HepG2 (cell line): ENCODE data around the gene SPDYE16. TPM values are rescaled to one million over a fixed set of nuclear protein-coding genes. Genes with fewer than 3 reads are reported as not detected.

Experiments
- AGO2 ChIP-seq: fragments of 200-400 bp; formaldehyde crosslinking; optimal IDR thresholded peaks from 2 replicates; pipeline ENCODE3; 2017; ENCODE audit warnings: mild to moderate bottlenecking, low read depth, low read length, moderate library complexity
- CBX5 ChIP-seq: sonication (generic); formaldehyde crosslinking; IDR thresholded peaks from 2 replicates; pipeline ENCODE4 v1.4.0; 2020; ENCODE audit warnings: missing genetic modification reagents, borderline replicate concordance
- CREB1 ChIP-seq, 2 experiments: fragments of 450-650 bp in 1 of 2; IDR thresholded peaks; 2 replicates each; pipeline ENCODE4 v1.6.1; 2016 to 2017; ENCODE audit warnings: control low read depth in 1 of 2, mild to moderate bottlenecking in 1 of 2, missing compliant biosample characterization in 1 of 2, missing genetic modification characterization in 1 of 2
- DNMT3B ChIP-seq: conservative IDR thresholded peaks from 2 replicates; pipeline ENCODE4 v1.6.1; 2016; ENCODE audit warnings: missing biosample characterization, control low read depth
- ETV6 ChIP-seq: sonication (generic); formaldehyde crosslinking; conservative IDR thresholded peaks from 2 replicates; pipeline ENCODE4 v1.4.0; 2020; ENCODE audit warnings: missing genetic modification reagents
- GTF3A ChIP-seq: sonication (generic); formaldehyde crosslinking; conservative IDR thresholded peaks from 2 replicates; pipeline ENCODE4 v1.4.0; 2020; ENCODE audit warnings: mild to moderate bottlenecking, missing genetic modification reagents
- HDAC6 ChIP-seq: fragments of 200-600 bp; sonication (generic); IDR thresholded peaks from 2 replicates; pipeline ENCODE4 v1.7.0; 2017; ENCODE audit warnings: mild to moderate bottlenecking, antibody characterized with exemption, low read length, low read depth
- HNRNPL ChIP-seq: fragments of 200-400 bp; formaldehyde crosslinking; IDR thresholded peaks from 2 replicates; pipeline ENCODE4 v1.6.1; 2017; ENCODE audit warnings: mild to moderate bottlenecking, low read depth, low read length
- JUND ChIP-seq: sonication (generic); formaldehyde crosslinking; IDR thresholded peaks from 2 replicates; pipeline ENCODE4 v1.8.0; 2022; ENCODE audit warnings: mild to moderate bottlenecking, missing genetic modification reagents
- KDM5B ChIP-seq: sonication (generic); formaldehyde crosslinking; IDR thresholded peaks from 2 replicates; pipeline ENCODE4 v1.4.0; 2020; ENCODE audit warnings: missing genetic modification reagents, mild to moderate bottlenecking, borderline replicate concordance
- PATZ1 ChIP-seq: sonication (generic); formaldehyde crosslinking; IDR thresholded peaks from 2 replicates; pipeline ENCODE4 v1.4.0; 2020; ENCODE audit warnings: missing genetic modification reagents
- SKIL ChIP-seq: sonication (generic); formaldehyde crosslinking; IDR thresholded peaks from 2 replicates; pipeline ENCODE4 v1.8.0; 2022; ENCODE audit warnings: missing genetic modification reagents, mild to moderate bottlenecking, moderate library complexity, borderline replicate concordance
- SP5 ChIP-seq: IDR thresholded peaks from 2 replicates; pipeline ENCODE4 v1.6.1; 2016; ENCODE audit warnings: low read depth, borderline replicate concordance
- TFAP4 ChIP-seq: sonication (generic); IDR thresholded peaks from 2 replicates; pipeline ENCODE4 v1.6.1; 2016; ENCODE audit warnings: low read depth, borderline replicate concordance
- ZBTB20 ChIP-seq: sonication (generic); formaldehyde crosslinking; IDR thresholded peaks from 2 replicates; pipeline ENCODE4 v1.8.1; 2023; ENCODE audit warnings: missing genetic modification reagents, low read depth, mild to moderate bottlenecking, borderline replicate concordance
- ZBTB38 ChIP-seq: sonication (generic); formaldehyde crosslinking; IDR thresholded peaks from 2 replicates; pipeline ENCODE4 v1.5.1; 2020; ENCODE audit warnings: mild to moderate bottlenecking, missing genetic modification reagents
- ZGPAT ChIP-seq: IDR thresholded peaks from 2 replicates; pipeline ENCODE4 v1.6.1; 2016; ENCODE audit warnings: mild to moderate bottlenecking
- ZMYM3 ChIP-seq: sonication (generic); formaldehyde crosslinking; IDR thresholded peaks from 2 replicates; pipeline ENCODE4 v1.5.1; 2020; ENCODE audit warnings: mild to moderate bottlenecking, missing genetic modification reagents
- ZNF256 ChIP-seq: sonication (generic); formaldehyde crosslinking; conservative IDR thresholded peaks from 2 replicates; pipeline ENCODE4 v1.4.0; 2020; ENCODE audit warnings: missing genetic modification reagents
- ZNF644 ChIP-seq: IDR thresholded peaks from 2 replicates; pipeline ENCODE4 v1.6.1; 2016; ENCODE audit warnings: low read depth
- ZNF781 ChIP-seq: sonication (generic); formaldehyde crosslinking; IDR thresholded peaks from 2 replicates; pipeline ENCODE4 v1.5.1; 2020; ENCODE audit warnings: borderline replicate concordance, mild to moderate bottlenecking, missing genetic modification reagents; ENCODE audit errors: not compliant biosample characterization
- ZNF790 ChIP-seq: sonication (generic); formaldehyde crosslinking; IDR thresholded peaks from 2 replicates; pipeline ENCODE4 v1.8.0; 2022; ENCODE audit warnings: missing genetic modification reagents, mild to moderate bottlenecking, borderline replicate concordance
- ZNF841 ChIP-seq: sonication (generic); formaldehyde crosslinking; IDR thresholded peaks from 2 replicates; pipeline ENCODE4 v1.8.1; 2023; ENCODE audit warnings: missing genetic modification reagents, borderline replicate concordance
- polyA plus RNA-seq, 8 experiments: library from polyadenylated mRNA; depleted of rRNA in 3 of 8; stranded (reverse) in 7 of 8; unstranded in 1 of 8; fragments of >200 nt; fragmentation: Illumina TruSeq in 4 of 8; extraction: Trizol in 4 of 8; gene quantifications; 2 replicates each; pipeline versions ENCODE4 v1.2.1 to v1.2.3, GENCODE V29; 2011 to 2016; ENCODE audit warnings: low read depth in 4 of 8, missing spikeins in 1 of 8, mixed read lengths in 1 of 8; ENCODE audit not compliant: insufficient read depth in 1 of 8
- total RNA-seq, 5 experiments: library from RNA; depleted of rRNA; stranded (reverse); fragments of >200 nt; fragmentation: Illumina TruSeq; extraction: Trizol; gene quantifications; 2 replicates each; pipeline ENCODE4 v1.2.3, GENCODE V29; 2016; ENCODE audit warnings: low read depth in 1 of 5

The SPDYE16 gene
- total and polyA plus RNA-seq, 2 of the 13 experiments (the other 11 are each of a cell fraction or from before 2014, with no cell fraction given): 0.11 TPM; not detected in 1

- TF ChIP-seq TFAP4 (no peak), CREB1 (IDR thresholded peaks at IDR 0.05) (no peak), CREB1 (CRISPR knock-in tag; IDR thresholded peaks at IDR 0.05) (no peak), CBX5 (CRISPR knock-in tag) (0 out of 2 replicates have a peak, but pooled peaks have one; percentile 30), ZNF781 (CRISPR knock-in tag) (no peak), ZNF256 (CRISPR knock-in tag) (no peak), HNRNPL (peak; percentile 87), JUND (no peak), ZNF841 (no peak), HDAC6 (no peak), ZNF790 (no peak), ZBTB20 (CRISPR knock-in tag) (peak; percentile 30; the same call in 1 of the 2 replicates), ETV6 (no peak), DNMT3B (no peak), SKIL (CRISPR knock-in tag) (peak; percentile 48; the same call in 1 of the 2 replicates), SP5 (CRISPR knock-in tag) (no peak), GTF3A (CRISPR knock-in tag) (no peak), ZMYM3 (CRISPR knock-in tag) (peak; percentile 60; the same call in 1 of the 2 replicates), ZGPAT (CRISPR knock-in tag) (peak; percentile 37; the same call in 1 of the 2 replicates), KDM5B (CRISPR knock-in tag) (no peak), ZBTB38 (CRISPR knock-in tag) (no peak), ZNF644 (no peak), AGO2 (peak; percentile 20), PATZ1 (CRISPR knock-in tag) (peak; percentile 76)
Measured at GRCh38 chr7:76512941-76513816, 29.9 kb downstream of the SPDYE16 start (continued).
